Measurements from ENCODE around the gene DDR1.

Gene DDR1

GRCh38 chr6:30844118-30844535 is 40.2 kb upstream of the DDR1 start:
- TF ChIP-seq CTCF (IDR thresholded peaks at IDR 0.05): no peak

GRCh38 chr6:30845183-30845582 is 39.1 kb upstream of the DDR1 start:
- no peak for TF ChIP-seq CTCF (IDR thresholded peaks at IDR 0.05)

GRCh38 chr6:30847421-30847970 is 36.8 kb upstream of the DDR1 start:
- TF ChIP-seq CTCF (IDR thresholded peaks at IDR 0.05): no peak

- TF ChIP-seq CTCF (IDR thresholded peaks at IDR 0.05): no peak
Measured at GRCh38 chr6:30847971-30848436, 36.3 kb upstream of the DDR1 start.

GRCh38 chr6:30849903-30850651 is 34.2 kb upstream of the DDR1 start:
- no peak for TF ChIP-seq CTCF (IDR thresholded peaks at IDR 0.05)

GRCh38 chr6:30854285-30855040 is 29.9 kb upstream of the DDR1 start:
- TF ChIP-seq CTCF (IDR thresholded peaks at IDR 0.05): no peak

GRCh38 chr6:30855429-30856075 is 28.8 kb upstream of the DDR1 start:
- no peak for TF ChIP-seq CTCF (IDR thresholded peaks at IDR 0.05)
